Liver (tissue), 3 donors: ENCODE measurements around the gene BSN.

ENCODE experiments used
- EGR1 ChIP-seq, 2 donors: IDR thresholded peaks; 2 replicates each; pipeline ENCODE4 v1.6.1; 2016 to 2018; ENCODE audit warnings: antibody characterized with exemption in 2 of 2, low read depth in 2 of 2
- MAX ChIP-seq: IDR thresholded peaks from 2 replicates; pipeline ENCODE4 v1.6.1; 2016; ENCODE audit warnings: antibody characterized with exemption
- RAD21 ChIP-seq, 2 donors: IDR thresholded peaks; 2 replicates each; pipeline ENCODE4 v1.6.1; 2016; ENCODE audit warnings: antibody characterized with exemption in 2 of 2, mild to moderate bottlenecking in 2 of 2
- TF ChIP-seq, protein P1 (sequence below): fragments of 150-350 bp; IDR thresholded peaks from 2 replicates; pipeline ENCODE4 v1.5.1; 2017; ENCODE audit warnings: improper control_type of control experiment, low read depth, low read length; ENCODE audit not compliant: missing input control
- donor health status: healthy.
- donor health status: healthy.

- TF ChIP-seq, protein P1, sequence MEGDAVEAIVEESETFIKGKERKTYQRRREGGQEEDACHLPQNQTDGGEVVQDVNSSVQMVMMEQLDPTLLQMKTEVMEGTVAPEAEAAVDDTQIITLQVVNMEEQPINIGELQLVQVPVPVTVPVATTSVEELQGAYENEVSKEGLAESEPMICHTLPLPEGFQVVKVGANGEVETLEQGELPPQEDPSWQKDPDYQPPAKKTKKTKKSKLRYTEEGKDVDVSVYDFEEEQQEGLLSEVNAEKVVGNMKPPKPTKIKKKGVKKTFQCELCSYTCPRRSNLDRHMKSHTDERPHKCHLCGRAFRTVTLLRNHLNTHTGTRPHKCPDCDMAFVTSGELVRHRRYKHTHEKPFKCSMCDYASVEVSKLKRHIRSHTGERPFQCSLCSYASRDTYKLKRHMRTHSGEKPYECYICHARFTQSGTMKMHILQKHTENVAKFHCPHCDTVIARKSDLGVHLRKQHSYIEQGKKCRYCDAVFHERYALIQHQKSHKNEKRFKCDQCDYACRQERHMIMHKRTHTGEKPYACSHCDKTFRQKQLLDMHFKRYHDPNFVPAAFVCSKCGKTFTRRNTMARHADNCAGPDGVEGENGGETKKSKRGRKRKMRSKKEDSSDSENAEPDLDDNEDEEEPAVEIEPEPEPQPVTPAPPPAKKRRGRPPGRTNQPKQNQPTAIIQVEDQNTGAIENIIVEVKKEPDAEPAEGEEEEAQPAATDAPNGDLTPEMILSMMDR, result no peak
- no peak for TF ChIP-seq EGR1 (IDR thresholded peaks at IDR 0.05; ENCODE audit: low read depth in 2 of 2)
- no peak for TF ChIP-seq MAX
- TF ChIP-seq RAD21 (IDR thresholded peaks at IDR 0.05), result no peak
Measured at GRCh38 chr3:49607105-49607591, 52.9 kb downstream of the BSN start.
